Neutrophil (primary cell): ENCODE measurements around the gene RWDD3.

Experiments used
- H3K27ac ChIP-seq: fragments of 200-600 bp; sonication (generic); 2 replicates; pipeline ENCODE4 v1.5.1; 2016; ENCODE audit warnings: mild to moderate bottlenecking, moderate library complexity
- H3K27me3 ChIP-seq: fragments of 200-600 bp; sonication (generic); 2 replicates; pipeline ENCODE4 v1.6.0; 2016; ENCODE audit warnings: mild to moderate bottlenecking
- H3K36me3 ChIP-seq: fragments of 200-600 bp; sonication (generic); 2 replicates; pipeline ENCODE4 v1.5.1; 2017
- H3K4me1 ChIP-seq, 2 experiments: fragments of 200-600 bp in 1 of 2; sonication (generic) in 1 of 2; 1 replicate in 1 of 2; 2 replicates in 1 of 2; pipeline versions ENCODE4 v1.5.1 to v1.6.1; 2013 to 2016; ENCODE audit warnings: low read depth in 1 of 2, low read length in 1 of 2, mild to moderate bottlenecking in 1 of 2, moderate library complexity in 1 of 2; ENCODE audit not compliant: control insufficient read depth in 1 of 2, insufficient read depth in 1 of 2
- H3K4me3 ChIP-seq, 2 experiments: fragments of 200-600 bp in 1 of 2; sonication (generic) in 1 of 2; 1 replicate in 1 of 2; 2 replicates in 1 of 2; pipeline ENCODE4 v1.5.1; 2013 to 2016; ENCODE audit warnings: low read depth in 1 of 2, low read length in 1 of 2, mild to moderate bottlenecking in 1 of 2, moderate library complexity in 1 of 2
- H3K9me3 ChIP-seq: fragments of 200-600 bp; sonication (generic); 2 replicates; pipeline ENCODE4 v1.5.1; 2016
- CTCF ChIP-seq: fragments of 200-600 bp; sonication (generic); IDR thresholded peaks from 2 replicates; pipeline ENCODE4 v1.5.1; 2016; ENCODE audit warnings: antibody characterized with exemption

The RWDD3 gene

GRCh38 chr1:95249916-95250315 is 15.9 kb downstream of the RWDD3 start:
- Histone ChIP-seq H3K36me3 (peaks cover 31% of the 10 kb centered on the region), H3K27me3 (no peaks in the 10 kb centered on the region), H3K27ac (no peak overlapping the region), H3K4me3 (no peak overlapping the region), H3K4me1 (peaks cover 0 to 5% of the 10 kb centered on the region in 2 experiments), H3K9me3 (no peaks in the 10 kb centered on the region)
- no peak for TF ChIP-seq CTCF

- Histone ChIP-seq H3K27ac (no peak overlapping the region), H3K9me3 (no peaks in the 10 kb centered on the region), H3K4me3 (no peak overlapping the region), H3K27me3 (no peaks in the 10 kb centered on the region), H3K36me3 (peaks cover 29% of the 10 kb centered on the region), H3K4me1 (peaks cover 0 to 5% of the 10 kb centered on the region in 2 experiments)
- TF ChIP-seq CTCF, result no peak
Measured at GRCh38 chr1:95252422-95252821, 18.4 kb downstream of the RWDD3 start.

- TF ChIP-seq CTCF, result no peak
- no peaks in the 10 kb centered on the region for H3K9me3 ChIP-seq
- no peaks in the 10 kb centered on the region for H3K27me3 ChIP-seq
- H3K36me3 ChIP-seq, result peaks cover 10% of the 10 kb centered on the region
- H3K4me3 ChIP-seq, result no peak overlapping the region
- peaks cover 0 to 4% of the 10 kb centered on the region in 2 experiments for H3K4me1 ChIP-seq
- no peak overlapping the region for H3K27ac ChIP-seq
Measured at GRCh38 chr1:95254959-95255358, 20.9 kb downstream of the RWDD3 start.

GRCh38 chr1:95255826-95256225 is 21.8 kb downstream of the RWDD3 start:
- Histone ChIP-seq H3K27me3 (no peaks in the 10 kb centered on the region), H3K27ac (no peak overlapping the region), H3K9me3 (no peaks in the 10 kb centered on the region), H3K4me1 (no peaks in the 10 kb centered on the region), H3K36me3 (peaks cover 10% of the 10 kb centered on the region), H3K4me3 (no peak overlapping the region)
- no peak for TF ChIP-seq CTCF

- Histone ChIP-seq H3K9me3 (no peaks in the 10 kb centered on the region), H3K4me1 (no peaks in the 10 kb centered on the region), H3K27ac (no peak overlapping the region), H3K36me3 (peaks cover under 1% of the 10 kb centered on the region), H3K4me3 (no peak overlapping the region), H3K27me3 (no peaks in the 10 kb centered on the region)
- TF ChIP-seq CTCF, result no peak
Measured at GRCh38 chr1:95257758-95258157, 23.7 kb downstream of the RWDD3 start.

GRCh38 chr1:95259245-95259644 is 25.2 kb downstream of the RWDD3 start:
- no peaks in the 10 kb centered on the region for H3K9me3 ChIP-seq
- no peak overlapping the region for H3K4me3 ChIP-seq
- no peak overlapping the region for H3K27ac ChIP-seq
- H3K27me3 ChIP-seq, result no peaks in the 10 kb centered on the region
- TF ChIP-seq CTCF, result no peak
- no peaks in the 10 kb centered on the region for H3K36me3 ChIP-seq
- H3K4me1 ChIP-seq, result no peaks in the 10 kb centered on the region
